ENCODE results near the gene NRSN1.

The NRSN1 gene, protein sequence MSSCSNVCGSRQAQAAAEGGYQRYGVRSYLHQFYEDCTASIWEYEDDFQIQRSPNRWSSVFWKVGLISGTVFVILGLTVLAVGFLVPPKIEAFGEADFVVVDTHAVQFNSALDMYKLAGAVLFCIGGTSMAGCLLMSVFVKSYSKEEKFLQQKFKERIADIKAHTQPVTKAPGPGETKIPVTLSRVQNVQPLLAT

DNA sequence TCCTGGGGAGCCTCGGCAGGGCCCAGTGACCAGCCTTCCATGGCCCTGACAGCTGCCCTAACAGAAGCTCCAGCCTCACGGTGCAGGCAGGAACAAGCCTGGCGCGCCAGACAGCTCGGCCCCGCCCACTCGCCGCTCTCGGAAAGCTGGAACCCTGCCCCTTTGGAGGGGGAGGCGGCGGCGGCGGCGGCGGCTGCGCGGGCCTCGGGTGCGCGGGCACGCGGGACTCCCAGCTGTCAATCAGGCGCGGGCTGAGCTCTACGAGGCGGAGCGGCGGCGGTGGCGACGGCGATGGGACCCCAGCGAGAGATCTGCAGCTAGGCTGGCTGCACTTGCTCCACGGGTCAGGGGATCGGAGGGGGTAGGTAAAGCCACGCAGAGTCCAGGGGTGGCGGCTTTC lies at the start of gene NRSN1:
Gene NRSN1 (plus strand): TSS at position 236 of the 400 bp plus-strand sequence. CDS start 8,113 bp downstream, outside the sequence.
- in situ Hi-C loops (cut with MboI; ENCODE audit: low pct_unique_long_range_greater_than_20kb, low sequenced_read_pairs, unreplicated experiment) = no loop called here
- TF ChIP-seq, protein P1, sequence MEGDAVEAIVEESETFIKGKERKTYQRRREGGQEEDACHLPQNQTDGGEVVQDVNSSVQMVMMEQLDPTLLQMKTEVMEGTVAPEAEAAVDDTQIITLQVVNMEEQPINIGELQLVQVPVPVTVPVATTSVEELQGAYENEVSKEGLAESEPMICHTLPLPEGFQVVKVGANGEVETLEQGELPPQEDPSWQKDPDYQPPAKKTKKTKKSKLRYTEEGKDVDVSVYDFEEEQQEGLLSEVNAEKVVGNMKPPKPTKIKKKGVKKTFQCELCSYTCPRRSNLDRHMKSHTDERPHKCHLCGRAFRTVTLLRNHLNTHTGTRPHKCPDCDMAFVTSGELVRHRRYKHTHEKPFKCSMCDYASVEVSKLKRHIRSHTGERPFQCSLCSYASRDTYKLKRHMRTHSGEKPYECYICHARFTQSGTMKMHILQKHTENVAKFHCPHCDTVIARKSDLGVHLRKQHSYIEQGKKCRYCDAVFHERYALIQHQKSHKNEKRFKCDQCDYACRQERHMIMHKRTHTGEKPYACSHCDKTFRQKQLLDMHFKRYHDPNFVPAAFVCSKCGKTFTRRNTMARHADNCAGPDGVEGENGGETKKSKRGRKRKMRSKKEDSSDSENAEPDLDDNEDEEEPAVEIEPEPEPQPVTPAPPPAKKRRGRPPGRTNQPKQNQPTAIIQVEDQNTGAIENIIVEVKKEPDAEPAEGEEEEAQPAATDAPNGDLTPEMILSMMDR (IDR thresholded peaks at IDR 0.05; ENCODE audit: extremely low read depth, insufficient read depth, missing control alignments) = no peak
- DNase-seq (ENCODE audit: low spot score) = no peak

DNA sequence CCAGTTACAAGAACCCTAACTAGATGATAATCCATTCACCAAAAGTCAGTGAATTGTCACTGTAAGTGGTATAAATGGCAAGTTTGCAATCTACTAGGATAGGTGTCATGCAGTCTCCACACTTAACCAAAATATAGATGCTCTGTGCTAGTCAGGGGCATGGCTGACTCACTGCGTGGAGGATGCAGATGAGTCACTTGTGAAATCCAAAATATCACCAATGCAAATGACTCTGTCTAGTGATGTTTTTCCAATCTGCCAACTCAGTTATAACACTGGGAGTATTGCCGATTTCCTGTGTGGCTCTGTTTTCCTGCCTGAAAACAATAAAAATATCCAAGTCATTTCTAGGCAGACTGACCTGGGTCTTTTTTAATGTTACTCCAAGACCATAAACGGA lies 47.8 kb upstream of the NRSN1 start:
- no peak for DNase-seq (ENCODE audit: low spot score)
- in situ Hi-C loops (cut with MboI; ENCODE audit: low pct_unique_long_range_greater_than_20kb, low sequenced_read_pairs, unreplicated experiment) = no loop called here
- TF ChIP-seq, protein P1 (IDR thresholded peaks at IDR 0.05; ENCODE audit: extremely low read depth, insufficient read depth, missing control alignments) = no peak

DNA sequence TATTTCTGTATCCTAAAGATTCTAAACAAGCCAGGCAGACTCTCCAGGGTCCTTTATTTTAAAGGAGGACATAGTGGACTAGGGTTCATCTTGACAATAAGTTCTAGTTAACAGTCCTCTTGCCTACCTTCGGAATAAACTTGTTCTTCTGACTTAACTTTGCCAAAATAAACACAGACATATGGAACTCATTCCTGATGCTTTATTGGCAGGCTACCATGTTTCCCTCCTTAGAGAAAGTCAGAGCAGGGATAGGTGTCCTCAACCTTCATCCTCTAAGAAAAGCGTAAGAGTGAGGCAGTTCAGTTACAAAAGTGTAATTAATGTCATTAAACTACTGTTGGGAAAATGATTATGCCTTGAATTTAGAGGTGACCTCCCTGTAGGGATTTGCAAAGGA lies 46.9 kb upstream of the NRSN1 start:
- in situ Hi-C loops (cut with MboI; ENCODE audit: low pct_unique_long_range_greater_than_20kb, low sequenced_read_pairs, unreplicated experiment) = no loop called here
- TF ChIP-seq, protein P1 (IDR thresholded peaks at IDR 0.05; ENCODE audit: extremely low read depth, insufficient read depth, missing control alignments) = no peak
- DNase-seq (ENCODE audit: low spot score) = no peak

DNA sequence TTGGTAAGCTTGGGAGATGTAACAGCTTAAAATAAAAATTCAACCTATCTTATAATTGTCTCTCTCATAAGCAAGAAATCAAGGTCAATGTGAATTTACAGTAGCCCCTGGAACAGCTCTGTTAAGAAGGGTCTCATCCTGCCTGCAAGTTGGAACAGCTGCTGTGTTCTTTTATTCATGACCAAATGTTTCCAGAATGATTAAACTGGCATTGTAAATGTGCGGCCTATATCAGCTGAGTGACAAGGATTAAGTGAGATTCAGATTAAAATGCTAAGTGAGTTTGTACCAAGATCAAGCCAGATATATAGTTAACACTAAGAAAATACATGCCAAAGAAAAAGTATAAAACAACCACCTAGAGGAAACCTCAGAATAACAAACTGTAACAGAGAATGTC lies 45.3 kb upstream of the NRSN1 start:
- in situ Hi-C loops (cut with MboI; ENCODE audit: low pct_unique_long_range_greater_than_20kb, low sequenced_read_pairs, unreplicated experiment) = no loop called here
- DNase-seq (ENCODE audit: low spot score) = no peak
- TF ChIP-seq, protein P1 (IDR thresholded peaks at IDR 0.05; ENCODE audit: extremely low read depth, insufficient read depth, missing control alignments) = no peak

DNA sequence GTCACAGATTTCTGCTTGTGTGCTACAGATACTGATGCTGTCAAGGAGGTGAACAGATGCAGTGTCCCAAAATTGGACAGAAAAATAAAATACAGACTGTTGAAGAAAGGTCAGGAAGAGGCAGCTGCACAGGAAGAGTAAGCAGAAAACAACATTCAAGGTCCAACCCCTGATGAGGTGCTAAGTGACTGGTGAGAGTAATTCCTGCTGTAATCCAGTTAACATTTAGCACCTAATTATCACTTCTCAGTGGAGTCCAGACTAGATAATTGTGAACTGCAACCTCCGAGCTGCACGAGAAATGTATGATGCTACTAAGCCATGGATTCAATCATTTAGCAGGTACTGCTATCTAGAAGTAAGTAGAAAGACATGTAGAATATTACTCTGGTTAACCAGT lies 36.3 kb upstream of the NRSN1 start:
- TF ChIP-seq, protein P1 (IDR thresholded peaks at IDR 0.05; ENCODE audit: extremely low read depth, insufficient read depth, missing control alignments) = no peak
- in situ Hi-C loops (cut with MboI; ENCODE audit: low pct_unique_long_range_greater_than_20kb, low sequenced_read_pairs, unreplicated experiment) = no loop called here
- DNase-seq (ENCODE audit: low spot score) = no peak

DNA sequence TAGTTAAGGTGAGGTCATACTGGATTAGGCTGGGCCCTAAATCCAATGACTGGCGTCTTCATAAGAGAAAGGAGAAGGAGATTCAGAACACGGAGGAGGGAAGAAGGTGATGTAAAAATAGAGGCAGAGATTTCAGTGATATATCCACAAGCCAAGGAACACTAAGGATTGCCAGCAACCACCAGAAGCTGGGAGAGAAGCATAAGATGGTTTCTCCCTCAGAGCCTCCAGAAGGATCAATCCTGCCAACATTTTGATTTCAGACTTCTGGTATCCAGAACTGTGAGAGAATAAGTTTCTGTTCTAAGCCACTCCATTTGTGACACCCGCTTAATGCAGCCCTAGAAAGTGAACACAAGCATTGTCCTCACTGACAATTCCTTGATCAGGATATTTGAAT lies 33.6 kb upstream of the NRSN1 start:
- no peak for DNase-seq (ENCODE audit: low spot score)
- in situ Hi-C loops (cut with MboI; ENCODE audit: low pct_unique_long_range_greater_than_20kb, low sequenced_read_pairs, unreplicated experiment) = no loop called here
- TF ChIP-seq, protein P1 (IDR thresholded peaks at IDR 0.05; ENCODE audit: extremely low read depth, insufficient read depth, missing control alignments) = no peak

Data from GM13977 (cell line).